OCI-LY3 (cell line): ENCODE measurements around the gene SLCO2A1.

Experiments
- H2AFZ ChIP-seq: fragments of 200-600, 300-600 bp; shearing (Covaris generic); 2 replicates; pipeline ENCODE4 v1.6.0; 2014; ENCODE audit warnings: antibody characterized with exemption, low read depth, low read length
- H3K27ac ChIP-seq: fragments of 200-600, 300-600 bp; sonication (generic); 2 replicates; pipeline ENCODE4 v1.5.1; 2014; ENCODE audit warnings: mild to moderate bottlenecking, low read length, moderate library complexity, mixed read lengths
- H3K27me3 ChIP-seq: fragments of 200-600, 300-600 bp; sonication (generic); 2 replicates; pipeline ENCODE4 v1.6.1; 2014; ENCODE audit warnings: low read depth, low read length, mixed read lengths
- H3K36me3 ChIP-seq: fragments of 200-600, 300-600 bp; sonication (generic); replicated peaks from 2 replicates; pipeline ENCODE3; 2014; ENCODE audit warnings: low read depth, low read length, mixed read lengths
- H3K4me1 ChIP-seq: fragments of 300-600, 200-600 bp; sonication (generic); 2 replicates; pipeline ENCODE4 v1.6.1; 2014; ENCODE audit warnings: low read length, mixed read lengths
- H3K4me2 ChIP-seq: fragments of 200-600, 300-600 bp; sonication (generic); 2 replicates; pipeline ENCODE4 v1.6.1; 2014; ENCODE audit warnings: low read length, mixed read lengths
- H3K4me3 ChIP-seq: fragments of 300-600, 200-600 bp; sonication (generic); 2 replicates; pipeline ENCODE4 v1.5.1; 2014; ENCODE audit warnings: antibody characterized with exemption, mild to moderate bottlenecking, low read length, moderate library complexity
- H3K79me2 ChIP-seq: fragments of 300-600, 200-600 bp; shearing (Covaris generic); 2 replicates; pipeline ENCODE4 v1.6.1; 2014; ENCODE audit warnings: mild to moderate bottlenecking, low read length, mixed read lengths
- H3K9ac ChIP-seq: fragments of 300-600, 200-600 bp; shearing (Covaris generic); 2 replicates; pipeline ENCODE4 v1.6.0; 2014; ENCODE audit warnings: mild to moderate bottlenecking, low read length, moderate library complexity
- H3K9me3 ChIP-seq: fragments of 200-600, 300-600 bp; shearing (Covaris generic); 2 replicates; pipeline ENCODE4 v1.6.1; 2014; ENCODE audit warnings: low read length, mixed read lengths; ENCODE audit not compliant: insufficient read depth
- H4K20me1 ChIP-seq: fragments of 200-600, 300-600 bp; sonication (generic); 2 replicates; pipeline ENCODE4 v1.6.1; 2016; ENCODE audit warnings: low read length, mixed read lengths; ENCODE audit not compliant: insufficient read depth
- CTCF ChIP-seq: fragments of 200-600, 300-600 bp; sonication (generic); IDR thresholded peaks from 2 replicates; pipeline ENCODE4 v1.5.1; 2014; ENCODE audit warnings: antibody characterized with exemption, low read length, low read depth
- EZH2phosphoT487 ChIP-seq: fragments of 200-600 bp; shearing (Covaris generic); IDR thresholded peaks from 2 replicates; pipeline ENCODE4 v1.6.1; 2018; ENCODE audit warnings: antibody characterized with exemption, mixed run types, low read depth

SLCO2A1 gene

DNA sequence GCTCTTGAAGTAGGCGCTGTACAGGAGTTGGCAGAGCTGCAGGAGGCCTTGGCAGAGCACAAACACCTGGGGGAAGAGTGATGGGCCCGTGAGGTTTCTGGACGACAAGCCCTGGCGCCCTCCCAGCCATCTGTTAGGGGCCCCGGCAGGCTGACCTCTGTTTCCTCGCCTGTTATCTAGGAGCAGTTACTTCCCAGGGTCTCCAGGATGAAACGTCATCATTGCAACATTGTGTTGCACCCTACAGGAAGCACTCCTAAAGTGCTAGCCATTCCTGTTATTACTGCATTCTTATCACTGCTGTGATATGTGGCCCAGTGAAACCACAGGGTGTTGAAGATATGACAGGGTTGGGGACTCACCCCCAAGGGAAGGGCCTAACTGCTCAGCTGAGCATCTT lies 50.2 kb downstream of the SLCO2A1 start:
- H4K20me1 ChIP-seq, result no peaks in the 10 kb centered on the region
- H3K9ac ChIP-seq, result no peak overlapping the region
- no peaks in the 10 kb centered on the region for H3K9me3 ChIP-seq
- H3K27me3 ChIP-seq, result peaks cover 3% of the 10 kb centered on the region; the same call in 1 of the 2 replicates
- no peaks in the 10 kb centered on the region for H3K4me1 ChIP-seq
- TF ChIP-seq CTCF (no peak), EZH2phosphoT487 (no peak)
- H2AFZ ChIP-seq, result no peak overlapping the region
- no peak overlapping the region for H3K4me3 ChIP-seq
- H3K4me2 ChIP-seq, result no peak overlapping the region
- H3K79me2 ChIP-seq, result no peaks in the 10 kb centered on the region
- no peaks in the 10 kb centered on the region for H3K36me3 ChIP-seq
- H3K27ac ChIP-seq, result no peak overlapping the region

DNA sequence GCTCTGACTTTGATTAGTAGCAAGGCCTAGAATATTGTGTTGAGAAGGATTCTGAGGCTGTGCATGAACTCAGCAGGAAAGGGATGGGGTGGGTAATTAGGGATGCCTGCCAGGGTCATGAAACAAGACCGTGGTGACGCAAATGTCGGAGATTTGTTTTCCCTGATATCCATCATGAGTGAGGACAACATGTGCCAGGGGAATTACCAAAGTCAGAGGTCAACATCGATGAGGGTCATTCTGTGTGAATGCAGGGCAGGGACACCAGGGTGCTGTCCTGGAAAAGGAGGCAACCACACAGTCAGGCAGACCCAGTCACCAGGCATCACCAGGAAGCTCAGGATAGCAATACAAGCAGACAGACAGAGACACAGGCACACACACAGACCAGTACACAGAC lies 52.2 kb downstream of the SLCO2A1 start:
- H4K20me1 ChIP-seq, result no peaks in the 10 kb centered on the region
- TF ChIP-seq EZH2phosphoT487 (no peak), CTCF (no peak)
- H3K4me2 ChIP-seq, result no peak overlapping the region
- H3K4me1 ChIP-seq, result no peaks in the 10 kb centered on the region
- H3K79me2 ChIP-seq, result no peaks in the 10 kb centered on the region
- no peak overlapping the region for H3K9ac ChIP-seq
- no peaks in the 10 kb centered on the region for H3K36me3 ChIP-seq
- H3K4me3 ChIP-seq, result no peak overlapping the region
- no peak overlapping the region for H3K27ac ChIP-seq
- peaks cover 7% of the 10 kb centered on the region; the same call in 1 of the 2 replicates for H3K27me3 ChIP-seq
- no peak overlapping the region for H2AFZ ChIP-seq
- H3K9me3 ChIP-seq, result no peaks in the 10 kb centered on the region

DNA sequence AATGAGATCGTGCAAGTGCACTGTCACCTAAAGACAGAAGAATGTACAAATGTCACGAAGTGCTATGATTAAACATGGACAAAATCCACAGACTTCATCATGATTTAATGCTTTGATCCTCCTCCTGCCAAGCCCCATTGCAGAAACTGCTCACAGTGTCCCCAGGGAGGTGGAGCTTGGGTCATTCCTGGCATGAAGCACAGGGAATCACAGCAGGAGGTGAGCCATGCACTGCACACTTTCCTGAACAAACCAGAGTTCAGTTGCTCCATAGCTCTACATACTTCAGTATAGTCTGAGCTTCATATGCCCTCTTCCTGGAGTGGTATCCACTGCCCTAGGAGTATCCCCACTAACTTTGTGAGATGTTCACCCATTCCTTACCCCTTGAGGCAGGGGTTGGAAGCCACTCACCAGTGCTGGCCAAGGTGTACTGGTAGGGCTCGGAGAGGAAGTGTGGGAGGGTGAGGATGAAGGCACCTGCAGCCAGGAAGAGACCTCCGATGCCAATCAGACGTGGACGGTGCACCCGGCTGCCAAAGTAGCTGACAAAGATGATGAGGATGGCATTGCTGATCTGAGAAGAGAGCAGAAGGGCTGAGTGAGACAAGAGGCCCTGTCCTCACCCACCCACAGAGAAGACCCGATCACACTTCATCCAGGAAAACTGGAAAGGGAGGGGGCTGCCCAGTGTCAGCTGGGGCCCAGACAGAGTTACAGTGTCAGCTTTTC lies 56.3 kb downstream of the SLCO2A1 start:
- Histone ChIP-seq H3K4me1 (no peaks in the 10 kb centered on the region), H3K27me3 (peaks cover 7% of the 10 kb centered on the region; the same call in 1 of the 2 replicates), H3K36me3 (no peaks in the 10 kb centered on the region), H3K4me2 (no peak overlapping the region), H3K9me3 (no peaks in the 10 kb centered on the region), H3K27ac (no peak overlapping the region), H3K4me3 (no peak overlapping the region), H3K79me2 (no peaks in the 10 kb centered on the region), H2AFZ (no peak overlapping the region), H3K9ac (no peak overlapping the region), H4K20me1 (no peaks in the 10 kb centered on the region)
- TF ChIP-seq EZH2phosphoT487 (no peak), CTCF (no peak)

- H3K9me3 ChIP-seq, result no peaks in the 10 kb centered on the region
- no peak overlapping the region for H3K27ac ChIP-seq
- no peak overlapping the region for H2AFZ ChIP-seq
- no peaks in the 10 kb centered on the region for H3K36me3 ChIP-seq
- H4K20me1 ChIP-seq, result no peaks in the 10 kb centered on the region
- no peaks in the 10 kb centered on the region for H3K79me2 ChIP-seq
- H3K9ac ChIP-seq, result no peak overlapping the region
- peaks cover 7% of the 10 kb centered on the region; the same call in 1 of the 2 replicates for H3K27me3 ChIP-seq
- no peaks in the 10 kb centered on the region for H3K4me1 ChIP-seq
- no peak overlapping the region for H3K4me2 ChIP-seq
- no peak for TF ChIP-seq CTCF
- no peak for TF ChIP-seq EZH2phosphoT487
- H3K4me3 ChIP-seq, result no peak overlapping the region
These were observed 57.6 kb downstream of the SLCO2A1 start for GRCh38 chr3:133972156-133972555.
